Prostate gland (tissue), 2 donors: ENCODE results near the gene SLC25A26. TPM values are rescaled to one million over a fixed set of nuclear protein-coding genes. Genes with fewer than 3 reads are reported as not detected.

Source experiments
- DNase-seq: peaks from one replicate; pipeline ENCODE4 v3.0.0-alpha.2; 2019; ENCODE audit warnings: low spot score
- H3K27ac ChIP-seq, 2 donors: fragments of 200-600 bp; sonication (generic); 2 replicates each; pipeline ENCODE4 v1.5.1; 2017 to 2019
- H3K27me3 ChIP-seq: fragments of 200-600 bp; sonication (generic); replicated peaks from 2 replicates; pipeline ENCODE4 v1.5.1; 2019; ENCODE audit not compliant: insufficient read depth
- H3K36me3 ChIP-seq, 2 donors: fragments of 200-600 bp; sonication (generic); 1 replicate in 1 of 2; 2 replicates in 1 of 2; pipeline versions ENCODE4 v1.5.1 to v1.8.1; 2017 to 2019
- H3K4me1 ChIP-seq: fragments of 200-600 bp; sonication (generic); replicated peaks from 2 replicates; pipeline ENCODE4 v1.5.1; 2019
- H3K4me3 ChIP-seq, 2 donors: fragments of 200-600 bp; sonication (generic); 2 replicates each; pipeline ENCODE4 v1.5.1; 2017 to 2019
- H3K9me3 ChIP-seq: fragments of 200-600 bp; sonication (generic); 2 replicates; pipeline ENCODE4 v1.5.1; 2017
- CTCF ChIP-seq, 4 experiments: fragments of 200-600 bp in 2 of 4; fragments of 450-650 bp in 2 of 4; sonication (generic) in 2 of 4; IDR thresholded peaks; 1 replicate in 3 of 4; 2 replicates in 1 of 4; pipeline ENCODE4 v1.5.1; 2016 to 2019; ENCODE audit warnings: antibody characterized with exemption in 4 of 4, mild to moderate bottlenecking in 2 of 4, moderate library complexity in 2 of 4
- POLR2A ChIP-seq: fragments of 450-650 bp; IDR thresholded peaks from one replicate; pipeline ENCODE4 v1.6.1; 2016; ENCODE audit warnings: antibody characterized with exemption, mild to moderate bottlenecking
- POLR2AphosphoS5 ChIP-seq: sonication (generic); formaldehyde crosslinking; IDR thresholded peaks from one replicate; pipeline ENCODE4 v1.6.1; 2017; ENCODE audit warnings: antibody characterized with exemption
- whole genome bisulfite sequencing: methylation state at CpG from one replicate; pipeline ENCODE4 v1.1.5; 2018; 5-methylcytosine and 5-hydroxymethylcytosine counted together
- intact Hi-C: fragments of 100-400 bp; cut with DNase I; formaldehyde crosslinking; loops from one replicate; pipeline ENCODE4 v1.14.2; 2022
- total RNA-seq, 2 donors: library from RNA; depleted of rRNA; stranded (reverse); fragments of >200 nt; gene quantifications; one replicate each; pipeline ENCODE4 v1.1.0, GENCODE V29; 2016

Gene SLC25A26
- total RNA-seq, 2 donors from 2014 or later: 24.4 to 32.3 TPM

DNA sequence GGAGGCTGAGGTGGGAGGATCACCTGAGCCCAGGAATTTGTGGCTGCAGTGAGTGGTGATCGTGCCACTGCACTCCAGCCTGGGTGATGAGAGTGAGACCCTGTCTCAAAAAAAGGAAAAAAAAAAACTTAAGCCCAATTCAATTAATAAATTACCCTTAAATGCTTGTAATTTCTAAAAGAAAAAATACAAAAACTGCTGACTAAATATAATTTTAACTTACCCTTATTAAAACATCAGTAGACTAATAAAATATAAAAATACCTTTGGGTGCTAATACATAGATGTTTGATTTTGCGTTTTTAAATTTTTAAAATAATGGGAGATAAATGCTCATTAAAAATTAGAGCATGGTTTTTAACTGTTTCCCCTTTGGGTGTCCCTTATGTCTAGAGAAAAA, 17.5 kb upstream of the SLC25A26 start:
- Histone ChIP-seq H3K4me1 (no peaks in the 10 kb centered on the region), H3K36me3 (no peaks in the 10 kb centered on the region), H3K4me3 (no peak overlapping the region), H3K27me3 (no peaks in the 10 kb centered on the region), H3K27ac (no peak overlapping the region), H3K9me3 (no peaks in the 10 kb centered on the region)
- intact Hi-C loops: no loop called here
- no peak for DNase-seq
- 84% methylated on average over 2 of the region's 2 CpGs for WGBS
- TF ChIP-seq CTCF (IDR thresholded peaks at IDR 0.05): no peak
- TF ChIP-seq POLR2A: no peak
- TF ChIP-seq POLR2AphosphoS5: no peak

DNA sequence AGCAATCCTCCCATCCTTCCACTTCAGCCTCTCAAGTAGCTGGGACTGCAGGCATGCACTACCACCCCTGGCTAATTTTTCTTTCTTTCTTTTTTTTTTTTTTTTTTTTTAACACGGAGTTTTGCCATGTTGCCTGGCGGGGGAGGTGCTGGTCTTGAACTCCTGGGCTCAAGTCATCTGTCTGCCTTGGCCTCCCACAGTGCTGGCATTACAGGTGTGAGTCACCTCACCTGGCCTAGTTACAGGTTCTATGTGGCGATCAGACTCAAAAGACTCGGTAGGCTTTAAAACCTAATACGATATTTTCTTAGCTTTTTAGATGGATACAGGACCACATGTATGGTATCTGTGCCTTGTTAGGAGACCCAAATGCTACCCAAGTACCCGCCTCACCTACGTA, 14.0 kb upstream of the SLC25A26 start:
- Histone ChIP-seq H3K4me1 (no peaks in the 10 kb centered on the region), H3K27ac (no peak overlapping the region), H3K4me3 (no peak overlapping the region), H3K9me3 (no peaks in the 10 kb centered on the region), H3K27me3 (no peaks in the 10 kb centered on the region), H3K36me3 (no peaks in the 10 kb centered on the region)
- DNase-seq: no peak
- intact Hi-C loops: no loop called here
- TF ChIP-seq POLR2A (no peak), CTCF (IDR thresholded peaks at IDR 0.05) (no peak)
- 86% methylated on average over 7 of the region's 7 CpGs for WGBS

DNA sequence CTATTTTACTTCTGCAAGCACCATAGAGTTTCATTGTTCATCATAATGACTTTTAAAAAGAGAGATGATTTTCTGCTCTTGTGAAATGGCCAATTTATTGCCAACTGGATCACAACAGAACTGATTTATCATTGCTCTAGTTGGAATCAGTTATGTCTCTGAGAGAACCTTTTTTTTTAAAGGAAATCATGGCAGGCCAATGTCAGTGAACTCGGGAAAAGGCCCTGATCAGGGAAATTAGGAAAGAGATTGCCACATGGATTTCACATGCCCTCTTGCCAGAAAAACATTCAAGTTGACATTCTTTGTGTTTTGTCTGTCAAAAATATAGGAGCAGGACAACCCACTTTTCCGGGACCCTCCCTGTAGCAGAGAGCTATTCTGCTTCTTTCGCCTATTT, 12.6 kb upstream of the SLC25A26 start:
- Histone ChIP-seq H3K27ac (no peak overlapping the region), H3K4me1 (no peaks in the 10 kb centered on the region), H3K36me3 (no peaks in the 10 kb centered on the region), H3K27me3 (no peaks in the 10 kb centered on the region), H3K9me3 (no peaks in the 10 kb centered on the region), H3K4me3 (no peak overlapping the region)
- intact Hi-C loops: no loop called here
- TF ChIP-seq POLR2AphosphoS5: no peak
- no peak for TF ChIP-seq POLR2A
- TF ChIP-seq CTCF (IDR thresholded peaks at IDR 0.05): no peak
- WGBS: 90% methylated on average over 3 of the region's 3 CpGs
- DNase-seq: no peak

DNA sequence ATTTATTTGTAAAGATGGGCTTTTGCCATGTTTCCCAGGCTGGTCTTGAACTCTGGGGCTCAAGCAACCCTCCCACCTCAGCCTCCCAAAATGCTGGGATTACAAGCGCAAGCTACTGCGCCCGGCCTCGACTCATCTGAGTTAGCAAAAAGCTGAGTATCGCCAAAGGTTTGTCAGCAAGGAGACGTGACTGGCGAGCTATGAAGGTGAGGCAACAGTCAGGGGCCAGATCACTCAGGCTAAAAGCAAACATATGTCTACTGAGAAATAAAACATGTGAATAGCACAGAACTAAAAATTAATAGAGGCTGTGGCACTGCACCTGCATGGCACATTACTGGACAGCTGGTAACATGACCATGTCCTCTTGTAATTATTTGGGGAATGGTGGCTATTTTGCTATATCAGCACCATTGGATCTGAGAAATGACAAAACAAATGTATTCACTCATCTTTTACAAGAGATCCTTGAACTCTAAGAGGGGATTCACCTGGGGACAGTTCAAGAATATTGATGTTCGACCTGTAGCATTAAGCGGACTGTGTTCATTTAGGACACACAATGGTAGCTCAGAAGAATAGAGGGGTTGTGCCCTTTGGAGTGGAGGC, 10.0 kb upstream of the SLC25A26 start:
- no peak overlapping the region for H3K27ac ChIP-seq
- H3K36me3 ChIP-seq: no peaks in the 10 kb centered on the region
- H3K4me3 ChIP-seq: no peak overlapping the region
- TF ChIP-seq POLR2AphosphoS5 (no peak), CTCF (IDR thresholded peaks at IDR 0.05) (no peak), POLR2A (no peak)
- 87% methylated on average over 9 of the region's 9 CpGs for WGBS
- H3K4me1 ChIP-seq: no peaks in the 10 kb centered on the region
- no peaks in the 10 kb centered on the region for H3K27me3 ChIP-seq
- intact Hi-C loops: no loop called here
- no peak for DNase-seq
- H3K9me3 ChIP-seq: no peaks in the 10 kb centered on the region

- intact Hi-C loops: no loop called here
- WGBS: 73% methylated on average over 4 of the region's 4 CpGs
- Histone ChIP-seq H3K27me3 (no peaks in the 10 kb centered on the region), H3K27ac (no peak overlapping the region), H3K36me3 (no peaks in the 10 kb centered on the region), H3K4me3 (no peak overlapping the region), H3K9me3 (no peaks in the 10 kb centered on the region), H3K4me1 (no peaks in the 10 kb centered on the region)
- TF ChIP-seq CTCF (IDR thresholded peaks at IDR 0.05) (no peak), POLR2A (no peak), POLR2AphosphoS5 (no peak)
- no peak for DNase-seq
Observed at GRCh38 chr3:66211779-66212178, 9.0 kb upstream of the SLC25A26 start.
